GM23338 (cell line): Measurements from ENCODE around the gene DHRS2. TPM values are rescaled to one million over a fixed set of nuclear protein-coding genes. Genes with fewer than 3 reads are reported as not detected.

Experiments
- ATAC-seq: fragments of 200-7000 bp; cut with Tn5 transposase; 3 replicates; pipeline ENCODE4 v1.9.1; 2020
- DNase-seq: peaks from one replicate; pipeline ENCODE4 v3.0.0-alpha.2; 2015; ENCODE audit warnings: low spot score
- H2AFZ ChIP-seq: fragments of 200-600 bp; sonication (generic); 2 replicates; pipeline ENCODE4 v1.8.0; 2016; ENCODE audit warnings: antibody characterized with exemption, mild to moderate bottlenecking, moderate library complexity
- H3F3A ChIP-seq: fragments of 200-600 bp; sonication (generic); replicated peaks from 2 replicates; pipeline ENCODE4 v1.8.0; 2017; ENCODE audit warnings: antibody characterized with exemption, mixed run types, low read depth
- H3K27ac ChIP-seq: fragments of 200-600 bp; sonication (generic); 2 replicates; pipeline ENCODE4 v1.6.1; 2016; ENCODE audit warnings: low read depth
- H3K27me3 ChIP-seq: fragments of 200-600 bp; sonication (generic); 2 replicates; pipeline ENCODE4 v1.8.0; 2016; ENCODE audit warnings: mild to moderate bottlenecking, mixed run types, moderate library complexity; ENCODE audit not compliant: insufficient read depth
- H3K36me3 ChIP-seq: fragments of 200-600 bp; sonication (generic); 2 replicates; pipeline ENCODE4 v1.8.0; 2016; ENCODE audit warnings: mild to moderate bottlenecking; ENCODE audit not compliant: insufficient read depth
- H3K4me1 ChIP-seq: fragments of 200-600 bp; sonication (generic); 2 replicates; pipeline ENCODE4 v1.8.0; 2016; ENCODE audit warnings: mild to moderate bottlenecking, moderate library complexity; ENCODE audit not compliant: insufficient read depth
- H3K4me2 ChIP-seq: fragments of 200-600 bp; sonication (generic); 2 replicates; pipeline ENCODE4 v1.7.1; 2017; ENCODE audit warnings: mixed run types
- H3K4me3 ChIP-seq: fragments of 200-600 bp; sonication (generic); 2 replicates; pipeline ENCODE4 v1.6.1; 2016; ENCODE audit warnings: mixed run types
- H3K79me2 ChIP-seq: fragments of 200-600 bp; sonication (generic); replicated peaks from 2 replicates; pipeline ENCODE4 v1.8.0; 2017; ENCODE audit warnings: mild to moderate bottlenecking; ENCODE audit not compliant: insufficient read depth
- H3K9me2 ChIP-seq: fragments of 200-600 bp; sonication (generic); 2 replicates; pipeline ENCODE4 v1.8.0; 2017; ENCODE audit not compliant: insufficient read depth
- H4K20me1 ChIP-seq: fragments of 200-600 bp; sonication (generic); replicated peaks from 2 replicates; pipeline ENCODE4 v1.8.0; 2017; ENCODE audit warnings: mild to moderate bottlenecking; ENCODE audit not compliant: insufficient read depth
- H3K27ac Mint-ChIP-seq: 2 replicates; pipeline ENCODE4 v1.8.0; 2020; ENCODE audit warnings: inconsistent platforms, mild to moderate bottlenecking, moderate library complexity, mixed read lengths
- H3K27me3 Mint-ChIP-seq: 3 replicates; pipeline ENCODE4 v1.8.0; 2022; ENCODE audit warnings: low read depth, mild to moderate bottlenecking, moderate library complexity, mixed read lengths, inconsistent platforms; ENCODE audit not compliant: insufficient read depth, poor library complexity
- H3K36me3 Mint-ChIP-seq: 3 replicates; pipeline ENCODE4 v1.8.0; 2021; ENCODE audit warnings: low read depth, mild to moderate bottlenecking, inconsistent platforms, moderate library complexity, mixed read lengths
- H3K4me1 Mint-ChIP-seq: 3 replicates; pipeline ENCODE4 v1.8.0; 2020; ENCODE audit warnings: mild to moderate bottlenecking, inconsistent platforms, mixed read lengths
- H3K4me3 Mint-ChIP-seq: 3 replicates; pipeline ENCODE4 v1.8.0; 2021; ENCODE audit warnings: moderate library complexity, mild to moderate bottlenecking, inconsistent platforms, mixed read lengths
- H3K9me3 Mint-ChIP-seq: 3 replicates; pipeline ENCODE4 v1.8.0; 2020; ENCODE audit warnings: moderate library complexity, mild to moderate bottlenecking, inconsistent platforms, mixed read lengths
- POLR2AphosphoS5 ChIP-seq: IDR thresholded peaks from 2 replicates; pipeline ENCODE4 v1.6.1; 2016; ENCODE audit warnings: antibody characterized with exemption, low read depth
- STAT1 ChIP-seq: IDR thresholded peaks from one replicate; pipeline ENCODE4 v1.6.1; 2016; ENCODE audit warnings: antibody characterized with exemption; ENCODE audit not compliant: unreplicated experiment
- ZNF462 ChIP-seq: fragments of 250-450 bp; sonication (Bioruptor Pico); IDR thresholded peaks from 2 replicates; pipeline ENCODE4 v1.5.0; 2020; ENCODE audit warnings: mild to moderate bottlenecking, moderate library complexity
- polyA plus RNA-seq: library from polyadenylated mRNA; unstranded; fragments of >200 nt; fragmentation: Nextera tagmentation; extraction: Ambion mirVana; gene quantifications from 2 replicates; pipeline ENCODE4 v1.2.1, GENCODE V29; 2016
- total RNA-seq: library from RNA; depleted of rRNA; stranded (reverse); fragments of >200 nt; shearing (Covaris generic); gene quantifications from 2 replicates; pipeline ENCODE4 v1.2.3, GENCODE V29; 2014; rRNA removed

Gene DHRS2
- total and polyA plus RNA-seq, 2 experiments from 2014 or later: 0.42 to 0.48 TPM

- no peak for TF ChIP-seq ZNF462 (CRISPR knock-in tag)
Measured at GRCh38 chr14:23693252-23693775, 57.1 kb downstream of the DHRS2 start (continued).

GRCh38 chr14:23694085-23694948 lies 58.2 kb downstream of the DHRS2 start:
- H3K9me3 Mint-ChIP-seq: peaks cover 29% of the 10 kb centered on the region
- H3K4me3 Mint-ChIP-seq: no peak overlapping the region
- no peaks in the 10 kb centered on the region for H4K20me1 ChIP-seq
- peak overlapping the region; percentile 72 for H3K4me2 ChIP-seq
- peaks cover 3% of the 10 kb centered on the region; the same call in 1 of the 2 replicates for H3K9me2 ChIP-seq
- H3K27me3 Mint-ChIP-seq: no peaks in the 10 kb centered on the region
- H3K36me3 ChIP-seq: 0 out of 2 replicates have a peak, but pooled peaks cover 8% of the 10 kb centered on the region
- H2AFZ ChIP-seq: peak overlapping the region; percentile 93
- no peaks in the 10 kb centered on the region for H3K27me3 ChIP-seq
- ATAC-seq (peak; percentile 72), DNase-seq (peak; percentile 75)
- peak overlapping the region; percentile 71 for H3K27ac ChIP-seq
- H3K79me2 ChIP-seq: no peaks in the 10 kb centered on the region
- H3F3A ChIP-seq: no peaks in the 10 kb centered on the region
- peak overlapping the region; percentile 59 for H3K4me3 ChIP-seq
- H3K36me3 Mint-ChIP-seq: peaks cover 20% of the 10 kb centered on the region
- H3K27ac Mint-ChIP-seq: no peak overlapping the region
- H3K4me1 Mint-ChIP-seq: peaks cover 4% of the 10 kb centered on the region; the same call in 2 of the 3 replicates
- TF ChIP-seq STAT1 (no peak), POLR2AphosphoS5 (peak; percentile 49)
- H3K4me1 ChIP-seq: peaks cover 31% of the 10 kb centered on the region

Other genes with a start within 250 kb of the DHRS2 start
- gene MYH6, start 228.1 kb upstream of the DHRS2 start, total RNA-seq: 0.03 and 0.23 TPM in 2 replicates
- gene MYH6, start 228.1 kb upstream of the DHRS2 start, polyA plus RNA-seq: 0.10 and 2.1 TPM in 2 replicates
- gene MYH7, start 200.7 kb upstream of the DHRS2 start, total RNA-seq: not detected in 2 replicates
- gene MYH7, start 200.7 kb upstream of the DHRS2 start, polyA plus RNA-seq: 0.05 TPM in 1 of 2 replicates, not detected in the other
- 48.6 and 67.1 TPM in 2 replicates for gene NGDN, start 166.7 kb upstream of the DHRS2 start, total RNA-seq
- gene NGDN, start 166.7 kb upstream of the DHRS2 start, polyA plus RNA-seq: 81.6 and 90.8 TPM in 2 replicates
- 9.9 and 11.6 TPM in 2 replicates for gene ZFHX2, start 84.6 kb upstream of the DHRS2 start, total RNA-seq
- 18.5 and 22.4 TPM in 2 replicates for gene ZFHX2, start 84.6 kb upstream of the DHRS2 start, polyA plus RNA-seq
- 15.0 and 21.3 TPM in 2 replicates for gene THTPA, start 80.1 kb upstream of the DHRS2 start, total RNA-seq
- gene THTPA, start 80.1 kb upstream of the DHRS2 start, polyA plus RNA-seq: 6.3 and 8.6 TPM in 2 replicates
- 63.5 and 70.8 TPM in 2 replicates for gene AP1G2, start 68.6 kb upstream of the DHRS2 start, total RNA-seq
- 53.7 and 55.3 TPM in 2 replicates for gene AP1G2, start 68.6 kb upstream of the DHRS2 start, polyA plus RNA-seq
- 28.5 and 29.9 TPM in 2 replicates for gene JPH4, start 57.6 kb upstream of the DHRS2 start, total RNA-seq
- 11.0 and 11.9 TPM in 2 replicates for gene JPH4, start 57.6 kb upstream of the DHRS2 start, polyA plus RNA-seq